Measurements from ENCODE around the gene CD40LG.

Gene CD40LG

DNA sequence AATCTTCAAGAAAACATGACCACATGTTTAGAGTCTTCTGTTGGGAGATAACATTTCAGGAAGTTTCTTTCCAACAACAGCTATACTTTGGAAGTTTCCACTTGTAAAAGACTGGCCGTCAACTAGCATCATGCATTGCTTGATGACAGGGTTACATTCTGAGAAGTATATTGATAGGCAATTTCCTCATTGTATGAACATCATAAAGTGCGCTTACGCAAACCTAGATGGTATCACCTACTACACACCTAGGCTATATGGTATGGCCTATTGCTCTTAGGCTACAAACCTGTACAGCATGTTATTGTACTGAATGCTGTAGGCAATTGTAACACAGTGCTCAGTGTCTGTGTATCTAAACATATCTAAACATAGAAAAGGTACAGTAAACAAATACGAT is 25.4 kb upstream of the CD40LG start:
- H3K4me3 ChIP-seq, result no peak overlapping the region
- no peak for TF ChIP-seq FOXP2 (optimal IDR thresholded peaks at IDR 0.05; ENCODE audit: control extremely low read depth, extremely low read length, insufficient read depth)
- TF ChIP-seq POLR2AphosphoS5 (IDR thresholded peaks at IDR 0.05; ENCODE audit: borderline replicate concordance, low read depth, low read length), result no peak
- TF ChIP-seq EZH2 (IDR thresholded peaks at IDR 0.05), result no peak
- H3K9me3 ChIP-seq (ENCODE audit: low read depth, low read length), result no peaks in the 10 kb centered on the region
- no peaks in the 10 kb centered on the region for H3K36me3 ChIP-seq (ENCODE audit: insufficient read depth, low read length)
- H3K9ac ChIP-seq (ENCODE audit: insufficient read length), result no peak overlapping the region
- H3K27ac ChIP-seq, result no peak overlapping the region
- no peak for DNase-seq (ENCODE audit: low read depth, low spot score)

DNA sequence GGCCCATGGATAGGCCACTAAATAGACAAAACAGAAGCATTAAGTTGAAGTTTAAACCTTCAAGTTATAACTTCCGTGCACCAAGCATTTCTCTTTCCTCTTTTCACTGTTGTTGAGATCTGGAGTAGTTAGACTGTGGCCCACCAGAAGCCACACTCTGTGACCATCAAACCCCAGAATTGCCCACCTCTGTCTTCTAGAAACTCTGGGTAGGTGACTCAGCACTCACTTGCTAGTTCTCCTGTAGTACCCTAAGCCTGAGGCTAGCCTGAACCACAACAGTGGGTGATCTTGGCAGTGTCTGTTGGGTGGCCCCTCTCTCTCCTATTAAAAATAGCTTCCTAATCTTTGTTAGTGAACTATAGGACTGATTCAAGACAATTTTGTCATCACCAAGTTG is 24.6 kb upstream of the CD40LG start:
- H3K9me3 ChIP-seq (ENCODE audit: low read depth, low read length), result no peaks in the 10 kb centered on the region
- H3K4me3 ChIP-seq, result no peak overlapping the region
- no peak overlapping the region for H3K9ac ChIP-seq (ENCODE audit: insufficient read length)
- H3K36me3 ChIP-seq (ENCODE audit: insufficient read depth, low read length), result no peaks in the 10 kb centered on the region
- no peak for DNase-seq (ENCODE audit: low read depth, low spot score)
- H3K27ac ChIP-seq, result no peak overlapping the region
- TF ChIP-seq EZH2 (IDR thresholded peaks at IDR 0.05) (no peak), POLR2AphosphoS5 (IDR thresholded peaks at IDR 0.05; ENCODE audit: borderline replicate concordance, low read depth, low read length) (no peak), FOXP2 (optimal IDR thresholded peaks at IDR 0.05; ENCODE audit: control extremely low read depth, extremely low read length, insufficient read depth) (no peak)

GRCh38 chrX:136625246-136625645 is 22.7 kb upstream of the CD40LG start:
- no peak for DNase-seq (ENCODE audit: low read depth, low spot score)
- Histone ChIP-seq H3K27ac (no peak overlapping the region), H3K9ac (ENCODE audit: insufficient read length) (no peak overlapping the region), H3K36me3 (ENCODE audit: insufficient read depth, low read length) (no peaks in the 10 kb centered on the region), H3K9me3 (ENCODE audit: low read depth, low read length) (no peaks in the 10 kb centered on the region), H3K4me3 (no peak overlapping the region)
- TF ChIP-seq EZH2 (IDR thresholded peaks at IDR 0.05) (no peak), POLR2AphosphoS5 (IDR thresholded peaks at IDR 0.05; ENCODE audit: borderline replicate concordance, low read depth, low read length) (no peak)

GRCh38 chrX:136626237-136626636 is 21.7 kb upstream of the CD40LG start:
- Histone ChIP-seq H3K4me3 (no peak overlapping the region), H3K27ac (no peak overlapping the region), H3K36me3 (ENCODE audit: insufficient read depth, low read length) (no peaks in the 10 kb centered on the region), H3K9ac (ENCODE audit: insufficient read length) (no peak overlapping the region), H3K9me3 (ENCODE audit: low read depth, low read length) (no peaks in the 10 kb centered on the region)
- TF ChIP-seq EZH2 (IDR thresholded peaks at IDR 0.05) (no peak), POLR2AphosphoS5 (IDR thresholded peaks at IDR 0.05; ENCODE audit: borderline replicate concordance, low read depth, low read length) (no peak), FOXP2 (optimal IDR thresholded peaks at IDR 0.05; ENCODE audit: control extremely low read depth, extremely low read length, insufficient read depth) (no peak)
- DNase-seq (ENCODE audit: low read depth, low spot score), result no peak

DNA sequence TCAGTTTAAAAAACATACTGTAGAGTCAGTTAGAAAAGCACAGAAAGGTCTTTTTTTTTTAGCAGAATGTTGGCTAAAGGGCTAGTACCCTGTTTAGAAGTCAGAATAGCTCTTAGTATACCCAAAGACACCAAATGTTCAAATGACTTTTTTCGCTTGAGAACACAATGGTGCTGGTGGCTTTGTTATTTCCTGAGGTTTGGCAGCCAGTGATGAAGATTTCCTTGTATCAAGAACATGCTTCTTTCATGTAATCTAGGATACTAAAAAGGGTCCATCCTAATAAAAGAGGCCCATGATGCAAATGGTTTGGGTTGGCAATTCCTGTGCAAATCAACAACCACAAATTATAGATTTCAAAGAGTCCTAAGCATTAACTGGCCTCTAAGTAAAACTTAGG is 21.1 kb upstream of the CD40LG start:
- TF ChIP-seq POLR2AphosphoS5 (IDR thresholded peaks at IDR 0.05; ENCODE audit: borderline replicate concordance, low read depth, low read length) (no peak), FOXP2 (optimal IDR thresholded peaks at IDR 0.05; ENCODE audit: control extremely low read depth, extremely low read length, insufficient read depth) (no peak), EZH2 (IDR thresholded peaks at IDR 0.05) (no peak)
- H3K9me3 ChIP-seq (ENCODE audit: low read depth, low read length), result no peaks in the 10 kb centered on the region
- H3K4me3 ChIP-seq, result no peak overlapping the region
- H3K9ac ChIP-seq (ENCODE audit: insufficient read length), result no peak overlapping the region
- H3K36me3 ChIP-seq (ENCODE audit: insufficient read depth, low read length), result no peaks in the 10 kb centered on the region
- no peak for DNase-seq (ENCODE audit: low read depth, low spot score)
- H3K27ac ChIP-seq, result no peak overlapping the region

- no peak for TF ChIP-seq EZH2 (IDR thresholded peaks at IDR 0.05)
- Histone ChIP-seq H3K9me3 (ENCODE audit: low read depth, low read length) (no peaks in the 10 kb centered on the region), H3K27ac (no peak overlapping the region)
These were observed 20.5 kb upstream of the CD40LG start for GRCh38 chrX:136627409-136627808.

GRCh38 chrX:136629084-136629750 is 18.7 kb upstream of the CD40LG start:
- DNase-seq (ENCODE audit: low read depth, low spot score), result no peak
- Histone ChIP-seq H3K4me3 (no peak overlapping the region), H3K9me3 (ENCODE audit: low read depth, low read length) (no peaks in the 10 kb centered on the region), H3K27ac (no peak overlapping the region), H3K9ac (ENCODE audit: insufficient read length) (no peak overlapping the region), H3K36me3 (ENCODE audit: insufficient read depth, low read length) (no peaks in the 10 kb centered on the region)
- TF ChIP-seq EZH2 (IDR thresholded peaks at IDR 0.05) (no peak), FOXP2 (optimal IDR thresholded peaks at IDR 0.05; ENCODE audit: control extremely low read depth, extremely low read length, insufficient read depth) (no peak), POLR2AphosphoS5 (IDR thresholded peaks at IDR 0.05; ENCODE audit: borderline replicate concordance, low read depth, low read length) (no peak)

More at GRCh38 chrX:136627409-136627808, 20.5 kb upstream of the CD40LG start:
- H3K9ac ChIP-seq (ENCODE audit: insufficient read length), result no peak overlapping the region
- no peak for DNase-seq (ENCODE audit: low read depth, low spot score)
- no peaks in the 10 kb centered on the region for H3K36me3 ChIP-seq (ENCODE audit: insufficient read depth, low read length)
- H3K4me3 ChIP-seq, result no peak overlapping the region

GRCh38 chrX:136630881-136631280 is 17.1 kb upstream of the CD40LG start:
- Histone ChIP-seq H3K36me3 (ENCODE audit: insufficient read depth, low read length) (no peaks in the 10 kb centered on the region), H3K9ac (ENCODE audit: insufficient read length) (no peak overlapping the region), H3K27ac (no peak overlapping the region), H3K4me3 (no peak overlapping the region), H3K9me3 (ENCODE audit: low read depth, low read length) (no peaks in the 10 kb centered on the region)
- no peak for TF ChIP-seq FOXP2 (optimal IDR thresholded peaks at IDR 0.05; ENCODE audit: control extremely low read depth, extremely low read length, insufficient read depth)
- TF ChIP-seq POLR2AphosphoS5 (IDR thresholded peaks at IDR 0.05; ENCODE audit: borderline replicate concordance, low read depth, low read length), result no peak
- TF ChIP-seq EZH2 (IDR thresholded peaks at IDR 0.05), result no peak
- no peak for DNase-seq (ENCODE audit: low read depth, low spot score)

- Histone ChIP-seq H3K36me3 (ENCODE audit: insufficient read depth, low read length) (no peaks in the 10 kb centered on the region), H3K27ac (no peak overlapping the region), H3K4me3 (no peak overlapping the region), H3K9ac (ENCODE audit: insufficient read length) (no peak overlapping the region), H3K9me3 (ENCODE audit: low read depth, low read length) (no peaks in the 10 kb centered on the region)
- TF ChIP-seq EZH2 (IDR thresholded peaks at IDR 0.05) (no peak), FOXP2 (optimal IDR thresholded peaks at IDR 0.05; ENCODE audit: control extremely low read depth, extremely low read length, insufficient read depth) (no peak), POLR2AphosphoS5 (IDR thresholded peaks at IDR 0.05; ENCODE audit: borderline replicate concordance, low read depth, low read length) (no peak)
- no peak for DNase-seq (ENCODE audit: low read depth, low spot score)
These were observed 12.7 kb upstream of the CD40LG start for GRCh38 chrX:136635235-136635634.

Measured in SK-N-MC (cell line).